ENCODE measurements around the gene TPMT. TPM values are rescaled to one million over a fixed set of nuclear protein-coding genes. Genes with fewer than 3 reads are reported as not detected.

TPMT gene
- total RNA-seq, 1 experiment from 2014 or later: 9.7 TPM

- ChIA-PET CTCF (no interaction called here), POLR2A (no interaction called here)
- intact Hi-C loops (cut with micrococcal nuclease; ENCODE audit: unreplicated experiment): no loop called here
- BruUV-seq (replicated peaks): no TSS peak
- Histone ChIP-seq H3K36me3 (ENCODE audit: control insufficient read depth, insufficient read depth, low read length) (no peaks in the 10 kb centered on the region), H3K4me3 (ENCODE audit: low read depth in 2 of 2, low read length in 2 of 2) (no peak overlapping the region), H3K4me1 (ENCODE audit: control insufficient read depth, insufficient read depth, low read length) (no peaks in the 10 kb centered on the region), H3K27me3 (ENCODE audit: control insufficient read depth, insufficient read depth, low read length) (no peaks in the 10 kb centered on the region), H3K9me3 (ENCODE audit: control insufficient read depth, insufficient read depth, low read depth, low read length) (no peaks in the 10 kb centered on the region), H3K27ac (ENCODE audit: low read length) (no peak overlapping the region)
- DNase-seq (ENCODE audit: low read depth, low spot score) (no peak), ATAC-seq (no peak)
- TF ChIP-seq SIN3A (IDR thresholded peaks at IDR 0.05; ENCODE audit: borderline replicate concordance, insufficient read depth, low read depth, low read length): no peak
- TF ChIP-seq REST (IDR thresholded peaks at IDR 0.05; ENCODE audit: insufficient read depth in 1 of 2, low read depth in 2 of 2, low read length in 1 of 2): no peak
- TF ChIP-seq POLR2AphosphoS5 (IDR thresholded peaks at IDR 0.05; ENCODE audit: low read depth, low read length): no peak
- TF ChIP-seq, protein P1, sequence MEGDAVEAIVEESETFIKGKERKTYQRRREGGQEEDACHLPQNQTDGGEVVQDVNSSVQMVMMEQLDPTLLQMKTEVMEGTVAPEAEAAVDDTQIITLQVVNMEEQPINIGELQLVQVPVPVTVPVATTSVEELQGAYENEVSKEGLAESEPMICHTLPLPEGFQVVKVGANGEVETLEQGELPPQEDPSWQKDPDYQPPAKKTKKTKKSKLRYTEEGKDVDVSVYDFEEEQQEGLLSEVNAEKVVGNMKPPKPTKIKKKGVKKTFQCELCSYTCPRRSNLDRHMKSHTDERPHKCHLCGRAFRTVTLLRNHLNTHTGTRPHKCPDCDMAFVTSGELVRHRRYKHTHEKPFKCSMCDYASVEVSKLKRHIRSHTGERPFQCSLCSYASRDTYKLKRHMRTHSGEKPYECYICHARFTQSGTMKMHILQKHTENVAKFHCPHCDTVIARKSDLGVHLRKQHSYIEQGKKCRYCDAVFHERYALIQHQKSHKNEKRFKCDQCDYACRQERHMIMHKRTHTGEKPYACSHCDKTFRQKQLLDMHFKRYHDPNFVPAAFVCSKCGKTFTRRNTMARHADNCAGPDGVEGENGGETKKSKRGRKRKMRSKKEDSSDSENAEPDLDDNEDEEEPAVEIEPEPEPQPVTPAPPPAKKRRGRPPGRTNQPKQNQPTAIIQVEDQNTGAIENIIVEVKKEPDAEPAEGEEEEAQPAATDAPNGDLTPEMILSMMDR (IDR thresholded peaks at IDR 0.05): no peak
- TF ChIP-seq TCF7L2 (IDR thresholded peaks at IDR 0.05; ENCODE audit: low read depth, low read length): no peak
- in situ Hi-C loops (cut with HindIII; ENCODE audit: low pct_unique_long_range_greater_than_20kb, low sequenced_read_pairs): no loop called here
Measured at GRCh38 chr6:18192026-18192425, 37.1 kb upstream of the TPMT start.

- ChIA-PET CTCF (no interaction called here), POLR2A (no interaction called here)
- Histone ChIP-seq H3K27ac (ENCODE audit: low read length) (no peak overlapping the region), H3K4me3 (ENCODE audit: low read depth in 2 of 2, low read length in 2 of 2) (no peak overlapping the region), H3K9me3 (ENCODE audit: control insufficient read depth, insufficient read depth, low read depth, low read length) (no peaks in the 10 kb centered on the region), H3K36me3 (ENCODE audit: control insufficient read depth, insufficient read depth, low read length) (no peaks in the 10 kb centered on the region), H3K27me3 (ENCODE audit: control insufficient read depth, insufficient read depth, low read length) (no peaks in the 10 kb centered on the region), H3K4me1 (ENCODE audit: control insufficient read depth, insufficient read depth, low read length) (no peaks in the 10 kb centered on the region)
- in situ Hi-C loops (cut with HindIII; ENCODE audit: low pct_unique_long_range_greater_than_20kb, low sequenced_read_pairs) (no loop called here), intact Hi-C loops (cut with micrococcal nuclease; ENCODE audit: unreplicated experiment) (no loop called here)
- ATAC-seq (no peak), DNase-seq (ENCODE audit: low read depth, low spot score) (no peak)
- BruUV-seq (replicated peaks): no TSS peak
- TF ChIP-seq SIN3A (IDR thresholded peaks at IDR 0.05; ENCODE audit: borderline replicate concordance, insufficient read depth, low read depth, low read length): no peak
- no peak for TF ChIP-seq TCF7L2 (IDR thresholded peaks at IDR 0.05; ENCODE audit: low read depth, low read length)
Measured at GRCh38 chr6:18189196-18189595, 34.3 kb upstream of the TPMT start.

DNA sequence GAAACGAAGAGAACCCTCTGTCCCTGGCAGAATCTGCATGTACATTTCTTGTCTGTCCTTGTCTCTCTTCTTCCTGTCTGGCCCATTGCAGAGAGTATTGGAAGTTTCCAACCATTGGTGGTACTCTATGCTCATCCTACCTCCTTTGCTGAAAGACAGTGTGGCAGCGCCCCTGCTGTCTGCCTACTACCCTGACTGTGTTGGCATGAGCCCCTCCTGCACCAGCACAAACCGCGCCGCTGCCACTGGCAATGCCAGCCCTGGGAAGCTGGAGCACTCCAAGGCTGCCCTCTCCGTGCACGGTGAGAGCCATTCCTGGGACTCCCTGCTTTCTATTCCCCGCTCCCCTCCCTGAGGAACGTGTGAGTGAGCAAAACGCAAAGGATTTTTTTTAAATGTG lies 32.8 kb upstream of the TPMT start:
- ChIA-PET CTCF (no interaction called here), POLR2A (no interaction called here)
- in situ Hi-C loops (cut with HindIII; ENCODE audit: low pct_unique_long_range_greater_than_20kb, low sequenced_read_pairs): no loop called here
- no TSS peak for BruUV-seq (replicated peaks)
- Histone ChIP-seq H3K4me3 (ENCODE audit: low read depth in 2 of 2, low read length in 2 of 2) (no peak overlapping the region), H3K9me3 (ENCODE audit: control insufficient read depth, insufficient read depth, low read depth, low read length) (no peaks in the 10 kb centered on the region), H3K27ac (ENCODE audit: low read length) (no peak overlapping the region), H3K27me3 (ENCODE audit: control insufficient read depth, insufficient read depth, low read length) (no peaks in the 10 kb centered on the region), H3K4me1 (ENCODE audit: control insufficient read depth, insufficient read depth, low read length) (no peaks in the 10 kb centered on the region), H3K36me3 (ENCODE audit: control insufficient read depth, insufficient read depth, low read length) (no peaks in the 10 kb centered on the region)
- intact Hi-C loops (cut with micrococcal nuclease; ENCODE audit: unreplicated experiment): no loop called here
- no peak for TF ChIP-seq SIN3A (IDR thresholded peaks at IDR 0.05; ENCODE audit: borderline replicate concordance, insufficient read depth, low read depth, low read length)
- TF ChIP-seq, protein P1 (IDR thresholded peaks at IDR 0.05): no peak
- ATAC-seq (no peak), DNase-seq (ENCODE audit: low read depth, low spot score) (no peak)

Measured in Panc1 (cell line).